Liver (tissue), 9 donors: ENCODE results near the gene NFKB1. TPM values are rescaled to one million over a fixed set of nuclear protein-coding genes. Genes with fewer than 3 reads are reported as not detected.

ENCODE experiments used
- DNase-seq: peaks from one replicate; pipeline ENCODE4 v3.0.0-alpha.2; 2017; ENCODE audit warnings: low spot score
- H3K27ac ChIP-seq, 2 donors: one replicate each; pipeline ENCODE4 v1.7.0; 2013; ENCODE audit warnings: inconsistent platforms in 2 of 2, low read length in 2 of 2, control low read depth in 1 of 2, low read depth in 1 of 2, mild to moderate bottlenecking in 1 of 2
- H3K27me3 ChIP-seq, 4 donors: one replicate each; pipeline versions ENCODE4 v1.6.1 to v1.7.0; 2013; ENCODE audit warnings: low read length in 3 of 4, inconsistent platforms in 1 of 4, mild to moderate bottlenecking in 1 of 4, moderate library complexity in 1 of 4; ENCODE audit not compliant: control insufficient read depth in 4 of 4, insufficient read depth in 4 of 4
- H3K36me3 ChIP-seq, 4 donors: one replicate each; pipeline versions ENCODE4 v1.6.1 to v1.7.0; 2013; ENCODE audit warnings: low read length in 3 of 4, mild to moderate bottlenecking in 3 of 4, low read depth in 1 of 4, moderate library complexity in 1 of 4; ENCODE audit not compliant: control insufficient read depth in 4 of 4, insufficient read depth in 3 of 4
- H3K4me1 ChIP-seq, 4 donors: one replicate each; pipeline versions ENCODE4 v1.6.1 to v1.7.0; 2013; ENCODE audit warnings: low read length in 3 of 4, mild to moderate bottlenecking in 3 of 4, moderate library complexity in 1 of 4; ENCODE audit not compliant: control insufficient read depth in 4 of 4, insufficient read depth in 4 of 4
- H3K4me3 ChIP-seq, 3 donors: one replicate each; pipeline versions ENCODE4 v1.6.1 to v1.7.0; 2013; ENCODE audit warnings: low read length in 3 of 3, control low read depth in 1 of 3, low read depth in 1 of 3, mild to moderate bottlenecking in 1 of 3
- H3K9ac ChIP-seq, 2 donors: one replicate each; pipeline ENCODE4 v1.7.0; 2013; ENCODE audit warnings: low read length in 2 of 2, mild to moderate bottlenecking in 2 of 2, moderate library complexity in 2 of 2, control low read depth in 1 of 2, low read depth in 1 of 2
- H3K9me3 ChIP-seq, 4 donors: one replicate each; pipeline versions ENCODE4 v1.6.1 to v1.7.0; 2013; ENCODE audit warnings: low read length in 3 of 4; ENCODE audit not compliant: control insufficient read depth in 4 of 4
- EGR1 ChIP-seq, 2 donors: IDR thresholded peaks; 2 replicates each; pipeline ENCODE4 v1.6.1; 2016 to 2018; ENCODE audit warnings: antibody characterized with exemption in 2 of 2, low read depth in 2 of 2
- FOXA1 ChIP-seq: IDR thresholded peaks from 2 replicates; pipeline ENCODE4 v1.6.1; 2016; ENCODE audit warnings: antibody characterized with exemption
- GABPA ChIP-seq, 2 donors: IDR thresholded peaks in 1 of 2; conservative IDR thresholded peaks in 1 of 2; 2 replicates each; pipeline ENCODE4 v1.6.1; 2016; ENCODE audit warnings: antibody characterized with exemption in 2 of 2, mild to moderate bottlenecking in 1 of 2, moderate library complexity in 1 of 2
- HNF4A ChIP-seq, 2 donors: conservative IDR thresholded peaks; 2 replicates each; pipeline ENCODE4 v1.6.1; 2016; ENCODE audit warnings: antibody characterized with exemption in 2 of 2, mild to moderate bottlenecking in 2 of 2
- HNF4G ChIP-seq: IDR thresholded peaks from 2 replicates; pipeline ENCODE4 v1.6.1; 2016; ENCODE audit warnings: antibody characterized with exemption
- JUND ChIP-seq, 2 donors: IDR thresholded peaks; 2 replicates each; pipeline ENCODE4 v1.6.1; 2016; ENCODE audit warnings: antibody characterized with exemption in 2 of 2
- MAX ChIP-seq: IDR thresholded peaks from 2 replicates; pipeline ENCODE4 v1.6.1; 2016; ENCODE audit warnings: antibody characterized with exemption
- NR2F2 ChIP-seq: IDR thresholded peaks from 2 replicates; pipeline ENCODE4 v1.6.1; 2016; ENCODE audit warnings: antibody characterized with exemption
- RAD21 ChIP-seq, 2 donors: IDR thresholded peaks; 2 replicates each; pipeline ENCODE4 v1.6.1; 2016; ENCODE audit warnings: antibody characterized with exemption in 2 of 2, mild to moderate bottlenecking in 2 of 2
- SP1 ChIP-seq: IDR thresholded peaks from 2 replicates; pipeline ENCODE4 v1.6.1; 2018; ENCODE audit warnings: antibody characterized with exemption, mild to moderate bottlenecking
- TAF1 ChIP-seq: conservative IDR thresholded peaks from 2 replicates; pipeline ENCODE4 v1.6.1; 2016; ENCODE audit warnings: antibody characterized with exemption, mild to moderate bottlenecking
- YY1 ChIP-seq: IDR thresholded peaks from 2 replicates; pipeline ENCODE4 v1.6.1; 2016; ENCODE audit warnings: antibody characterized with exemption, mild to moderate bottlenecking
- WGBS: extraction: QIAGEN DNeasy Blood & Tissue Kit; methylation state at CpG from one replicate; pipeline ENCODE4 v1.1.7; 2013; 5-methylcytosine and 5-hydroxymethylcytosine counted together
- polyA plus RNA-seq, 2 donors: library from polyadenylated mRNA; stranded (reverse) in 1 of 2; unstranded in 1 of 2; fragments of 200-250 nt in 1 of 2; fragments of >200 nt in 1 of 2; fragmentation: Nextera tagmentation in 1 of 2; extraction: Ambion mirVana in 1 of 2; gene quantifications; one replicate each; pipeline versions ENCODE4 v1.2.1 to v1.2.3, GENCODE V29; 2013 to 2015
- total RNA-seq, 2 donors: library from RNA; depleted of rRNA; stranded (reverse); fragments of >200 nt; gene quantifications; one replicate each; pipeline ENCODE4 v1.2.3, GENCODE V29; 2014
- TF ChIP-seq, protein P1 (sequence below): IDR thresholded peaks from 2 replicates; pipeline ENCODE4 v1.6.1; 2016; ENCODE audit warnings: antibody characterized with exemption
- TF ChIP-seq, protein P2 (sequence below): fragments of 150-350 bp; IDR thresholded peaks from 2 replicates; pipeline ENCODE4 v1.5.1; 2017; ENCODE audit warnings: improper control_type of control experiment, low read depth, low read length; ENCODE audit not compliant: missing input control
- TF ChIP-seq, protein P3 (sequence below): IDR thresholded peaks from 2 replicates; pipeline ENCODE4 v1.6.1; 2016; ENCODE audit warnings: antibody characterized with exemption
- donor health status: healthy.
- donor health status: healthy.
- donor health status: healthy.
- donor health status: healthy.
- donor health status: healthy.

The NFKB1 gene
- total and polyA plus RNA-seq, 4 donors = 5.1 to 23.0 (median 13.4) TPM

DNA sequence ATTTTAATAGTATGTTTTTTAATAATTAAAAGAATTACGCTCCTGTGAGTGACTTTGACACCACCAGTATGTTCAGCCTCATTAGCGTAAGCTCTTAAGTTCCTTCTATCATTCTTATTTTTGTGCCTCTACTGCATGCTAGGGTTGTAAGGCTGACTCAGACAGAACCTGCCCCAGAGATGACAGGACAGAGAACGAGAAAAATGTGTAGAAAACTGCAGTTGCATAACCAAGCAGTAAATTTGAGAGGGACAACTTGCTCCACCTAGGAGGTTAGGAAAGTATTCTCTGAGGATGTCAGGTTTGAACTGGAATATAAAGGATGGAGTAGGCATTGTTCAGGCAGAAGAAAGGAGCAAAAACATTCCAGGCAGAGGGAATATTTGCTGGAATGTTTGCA, 98.7 kb downstream of the NFKB1 start:
- WGBS = 89% methylated on average over 3 of the region's 3 CpGs
- Histone ChIP-seq H3K27me3 (no peaks in the 10 kb centered on the region), H3K9me3 (no peaks in the 10 kb centered on the region), H3K9ac (no peak overlapping the region), H3K4me3 (no peak overlapping the region), H3K27ac (no peak overlapping the region), H3K36me3 (peaks cover 5 to 51% (median 42%) of the 10 kb centered on the region in 4 donors), H3K4me1 (no peaks in the 10 kb centered on the region)
- no peak for TF ChIP-seq SP1
- TF ChIP-seq GABPA (IDR thresholded peaks at IDR 0.05 in 1 of 2, conservative IDR thresholded peaks at IDR 0.05 in 1 of 2) = no peak
- TF ChIP-seq NR2F2 = no peak
- TF ChIP-seq, protein P1, sequence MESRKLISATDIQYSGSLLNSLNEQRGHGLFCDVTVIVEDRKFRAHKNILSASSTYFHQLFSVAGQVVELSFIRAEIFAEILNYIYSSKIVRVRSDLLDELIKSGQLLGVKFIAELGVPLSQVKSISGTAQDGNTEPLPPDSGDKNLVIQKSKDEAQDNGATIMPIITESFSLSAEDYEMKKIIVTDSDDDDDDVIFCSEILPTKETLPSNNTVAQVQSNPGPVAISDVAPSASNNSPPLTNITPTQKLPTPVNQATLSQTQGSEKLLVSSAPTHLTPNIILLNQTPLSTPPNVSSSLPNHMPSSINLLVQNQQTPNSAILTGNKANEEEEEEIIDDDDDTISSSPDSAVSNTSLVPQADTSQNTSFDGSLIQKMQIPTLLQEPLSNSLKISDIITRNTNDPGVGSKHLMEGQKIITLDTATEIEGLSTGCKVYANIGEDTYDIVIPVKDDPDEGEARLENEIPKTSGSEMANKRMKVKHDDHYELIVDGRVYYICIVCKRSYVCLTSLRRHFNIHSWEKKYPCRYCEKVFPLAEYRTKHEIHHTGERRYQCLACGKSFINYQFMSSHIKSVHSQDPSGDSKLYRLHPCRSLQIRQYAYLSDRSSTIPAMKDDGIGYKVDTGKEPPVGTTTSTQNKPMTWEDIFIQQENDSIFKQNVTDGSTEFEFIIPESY = no peak
- TF ChIP-seq JUND (IDR thresholded peaks at IDR 0.05) = no peak
- no peak for TF ChIP-seq MAX
- TF ChIP-seq HNF4G = no peak
- DNase-seq = no peak

DNA sequence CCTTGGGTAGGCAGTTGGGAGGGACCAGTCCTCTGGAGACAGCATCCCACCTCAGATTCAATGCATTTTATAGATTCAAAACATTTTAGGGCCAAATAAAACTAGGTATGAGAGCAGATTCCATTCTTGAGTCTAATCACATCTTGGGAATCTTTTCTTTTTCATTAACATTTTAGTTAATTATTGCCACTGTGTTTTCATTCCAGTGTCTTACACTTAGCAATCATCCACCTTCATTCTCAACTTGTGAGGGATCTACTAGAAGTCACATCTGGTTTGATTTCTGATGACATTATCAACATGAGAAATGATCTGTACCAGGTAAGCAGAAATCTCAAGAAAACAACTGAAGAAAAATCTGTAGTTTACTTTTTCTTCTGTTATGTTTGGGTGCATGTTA, 99.5 kb downstream of the NFKB1 start:
- Histone ChIP-seq H3K9ac (no peak overlapping the region), H3K27me3 (no peaks in the 10 kb centered on the region), H3K9me3 (no peaks in the 10 kb centered on the region), H3K4me3 (no peak overlapping the region), H3K27ac (no peak overlapping the region), H3K36me3 (peaks cover 5 to 45% (median 39%) of the 10 kb centered on the region in 4 donors), H3K4me1 (no peaks in the 10 kb centered on the region)
- TF ChIP-seq EGR1 (IDR thresholded peaks at IDR 0.05; ENCODE audit: low read depth in 2 of 2) (no peak), FOXA1 (no peak), YY1 (no peak), HNF4A (conservative IDR thresholded peaks at IDR 0.05) (no peak)
- no peak for DNase-seq

DNA sequence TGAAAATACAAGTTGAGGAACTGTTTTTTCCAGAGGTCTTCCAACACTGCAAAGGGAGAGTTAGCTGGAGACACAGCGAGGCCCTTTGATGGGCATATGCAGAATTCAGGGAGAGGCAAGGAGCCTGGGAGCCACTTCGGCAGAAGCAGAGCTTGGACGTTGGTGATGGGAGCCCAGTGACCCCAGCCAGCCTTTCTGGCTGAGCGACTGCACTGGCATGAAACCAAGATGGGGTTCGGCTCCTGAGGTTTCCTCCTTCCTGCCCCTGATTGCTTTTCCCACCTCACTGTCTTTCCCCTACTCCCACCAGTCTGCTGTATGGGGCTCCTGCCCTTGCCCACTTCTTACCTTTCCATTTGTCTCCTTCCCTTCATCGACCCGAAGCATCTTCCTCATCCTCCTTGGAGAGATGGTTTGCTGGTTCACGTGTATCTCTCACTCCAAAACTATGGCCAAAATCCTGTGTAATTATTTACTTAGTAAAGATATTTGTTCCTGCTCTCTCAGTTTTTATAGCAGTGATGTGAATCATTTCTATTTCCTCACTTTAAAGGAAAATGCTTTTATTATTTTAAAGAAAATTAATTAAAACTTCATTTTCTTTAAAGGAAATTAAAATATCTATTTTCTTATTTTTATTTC, 100.5 kb downstream of the NFKB1 start:
- H3K36me3 ChIP-seq = peaks cover 5 to 43% (median 37%) of the 10 kb centered on the region in 4 donors
- no peak for DNase-seq
- no peaks in the 10 kb centered on the region for H3K4me1 ChIP-seq
- no peak overlapping the region for H3K4me3 ChIP-seq
- H3K9me3 ChIP-seq = no peaks in the 10 kb centered on the region
- TF ChIP-seq HNF4G (no peak), JUND (IDR thresholded peaks at IDR 0.05) (no peak), MAX (no peak), YY1 (no peak), HNF4A (conservative IDR thresholded peaks at IDR 0.05) (no peak), TAF1 (no peak), SP1 (no peak), RAD21 (IDR thresholded peaks at IDR 0.05) (no peak), GABPA (IDR thresholded peaks at IDR 0.05 in 1 of 2, conservative IDR thresholded peaks at IDR 0.05 in 1 of 2) (no peak)
- TF ChIP-seq, protein P2, sequence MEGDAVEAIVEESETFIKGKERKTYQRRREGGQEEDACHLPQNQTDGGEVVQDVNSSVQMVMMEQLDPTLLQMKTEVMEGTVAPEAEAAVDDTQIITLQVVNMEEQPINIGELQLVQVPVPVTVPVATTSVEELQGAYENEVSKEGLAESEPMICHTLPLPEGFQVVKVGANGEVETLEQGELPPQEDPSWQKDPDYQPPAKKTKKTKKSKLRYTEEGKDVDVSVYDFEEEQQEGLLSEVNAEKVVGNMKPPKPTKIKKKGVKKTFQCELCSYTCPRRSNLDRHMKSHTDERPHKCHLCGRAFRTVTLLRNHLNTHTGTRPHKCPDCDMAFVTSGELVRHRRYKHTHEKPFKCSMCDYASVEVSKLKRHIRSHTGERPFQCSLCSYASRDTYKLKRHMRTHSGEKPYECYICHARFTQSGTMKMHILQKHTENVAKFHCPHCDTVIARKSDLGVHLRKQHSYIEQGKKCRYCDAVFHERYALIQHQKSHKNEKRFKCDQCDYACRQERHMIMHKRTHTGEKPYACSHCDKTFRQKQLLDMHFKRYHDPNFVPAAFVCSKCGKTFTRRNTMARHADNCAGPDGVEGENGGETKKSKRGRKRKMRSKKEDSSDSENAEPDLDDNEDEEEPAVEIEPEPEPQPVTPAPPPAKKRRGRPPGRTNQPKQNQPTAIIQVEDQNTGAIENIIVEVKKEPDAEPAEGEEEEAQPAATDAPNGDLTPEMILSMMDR = no peak
- TF ChIP-seq, protein P3, sequence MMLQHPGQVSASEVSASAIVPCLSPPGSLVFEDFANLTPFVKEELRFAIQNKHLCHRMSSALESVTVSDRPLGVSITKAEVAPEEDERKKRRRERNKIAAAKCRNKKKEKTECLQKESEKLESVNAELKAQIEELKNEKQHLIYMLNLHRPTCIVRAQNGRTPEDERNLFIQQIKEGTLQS = no peak
- H3K27ac ChIP-seq = no peak overlapping the region
- no peaks in the 10 kb centered on the region for H3K27me3 ChIP-seq
- 54% methylated on average over 8 of the region's 8 CpGs for WGBS
- H3K9ac ChIP-seq = no peak overlapping the region
